HG02623 (cell line): ENCODE results near the gene SCN2B.

ENCODE experiments used
- ATAC-seq: cut with Tn5 transposase; IDR thresholded peaks from one replicate; pipeline ENCODE4 v1.9.1; 2021; ENCODE audit warnings: moderate library complexity; ENCODE audit not compliant: unreplicated experiment

Gene SCN2B

GRCh38 chr11:118175031-118175992 is 1.1 kb downstream of the SCN2B start:
- no peak for ATAC-seq

GRCh38 chr11:118174006-118174567 is 2.4 kb downstream of the SCN2B start:
- ATAC-seq: no peak

GRCh38 chr11:118172356-118172755 is 4.1 kb downstream of the SCN2B start:
- ATAC-seq: no peak

GRCh38 chr11:118171269-118172062 is 5.0 kb downstream of the SCN2B start:
- no peak for ATAC-seq

GRCh38 chr11:118170882-118171268 is 5.6 kb downstream of the SCN2B start:
- no peak for ATAC-seq

GRCh38 chr11:118170231-118170630 is 6.2 kb downstream of the SCN2B start:
- ATAC-seq: no peak

- no peak for ATAC-seq
These were observed 6.9 kb downstream of the SCN2B start for GRCh38 chr11:118169300-118170140.

- ATAC-seq: no peak
These were observed 7.7 kb downstream of the SCN2B start for GRCh38 chr11:118168751-118169150.

- ATAC-seq: no peak
These were observed 8.1 kb downstream of the SCN2B start for GRCh38 chr11:118168316-118168715.

- ATAC-seq: no peak
These were observed 8.5 kb downstream of the SCN2B start for GRCh38 chr11:118167906-118168305.

GRCh38 chr11:118167253-118167652 is 9.2 kb downstream of the SCN2B start:
- ATAC-seq: no peak

- no peak for ATAC-seq
These were observed 9.8 kb downstream of the SCN2B start for GRCh38 chr11:118166641-118167040.

GRCh38 chr11:118164885-118165284 is 11.6 kb downstream of the SCN2B start:
- ATAC-seq: no peak

GRCh38 chr11:118163494-118163893 is 12.9 kb downstream of the SCN2B start:
- no peak for ATAC-seq

GRCh38 chr11:118162846-118163245 is 13.6 kb downstream of the SCN2B start:
- no peak for ATAC-seq

- no peak for ATAC-seq
These were observed 14.7 kb downstream of the SCN2B start for GRCh38 chr11:118161786-118162185.

- no peak for ATAC-seq
These were observed 19.1 kb downstream of the SCN2B start for GRCh38 chr11:118157186-118157895.

GRCh38 chr11:118156531-118157185 is 19.8 kb downstream of the SCN2B start:
- no peak for ATAC-seq

GRCh38 chr11:118155776-118156530 is 20.5 kb downstream of the SCN2B start:
- ATAC-seq: no peak
